GM19099 (cell line): ENCODE measurements around the gene UMOD.

ENCODE experiments used
- POLR2A ChIP-seq: IDR thresholded peaks from 3 replicates; pipeline ENCODE4 v1.6.1; 2011; ENCODE audit warnings: low read depth; ENCODE audit not compliant: insufficient read length; ENCODE audit errors: extremely low read depth

The UMOD gene

GRCh38 chr16:20316715-20317114 lies 35.8 kb downstream of the UMOD start:
- TF ChIP-seq POLR2A: no peak

- no peak for TF ChIP-seq POLR2A
These were observed 36.8 kb downstream of the UMOD start for GRCh38 chr16:20315764-20316163.

- no peak for TF ChIP-seq POLR2A
These were observed 37.9 kb downstream of the UMOD start for GRCh38 chr16:20314575-20314974.

GRCh38 chr16:20313741-20314140 lies 38.8 kb downstream of the UMOD start:
- TF ChIP-seq POLR2A: no peak

GRCh38 chr16:20311548-20311947 lies 41.0 kb downstream of the UMOD start:
- no peak for TF ChIP-seq POLR2A

DNA sequence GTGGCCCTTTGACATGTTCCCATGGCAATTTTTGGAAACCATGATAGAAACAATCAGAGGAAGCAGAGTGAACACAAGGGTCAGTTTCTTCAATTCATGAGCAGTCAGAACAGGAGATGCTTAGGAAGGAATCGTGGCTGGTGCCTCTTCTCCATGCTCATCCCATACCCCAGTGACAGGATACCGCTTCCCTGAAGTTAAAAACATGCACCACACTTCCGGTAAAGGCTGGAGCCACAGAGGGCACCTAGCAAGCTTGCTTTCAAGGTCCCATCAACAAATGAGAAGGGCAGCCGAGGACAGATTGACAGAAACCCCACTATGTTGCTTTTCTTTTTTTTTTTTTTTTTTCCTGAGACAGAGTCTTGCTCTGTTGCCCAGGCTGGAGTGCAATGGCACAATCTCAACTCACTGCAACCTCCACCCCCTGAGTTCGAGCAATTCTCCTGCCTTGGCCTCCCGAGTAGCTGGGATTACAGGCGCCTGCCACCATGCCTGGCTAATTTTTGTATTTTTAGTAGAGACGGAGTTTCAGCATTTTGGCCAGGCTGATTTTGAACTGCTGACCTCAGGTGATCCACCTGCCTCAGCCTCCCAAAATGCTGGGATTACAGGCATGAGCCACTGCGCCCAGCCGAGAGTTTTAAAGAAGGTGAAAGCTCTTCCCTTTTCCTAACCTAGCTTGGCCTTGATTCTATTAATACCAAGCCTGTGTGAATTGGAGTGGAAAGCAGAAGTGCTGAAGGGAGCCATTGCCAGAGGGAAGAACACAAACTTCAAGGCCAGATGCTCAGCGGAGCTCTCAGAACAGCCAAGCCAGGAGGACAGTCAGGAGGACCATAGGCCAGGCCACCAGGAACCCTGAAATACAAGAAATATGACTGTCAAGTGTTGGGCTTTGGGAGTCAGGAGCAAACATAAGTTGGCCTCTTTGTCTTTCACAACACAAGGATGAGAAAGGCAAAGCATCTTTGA lies 41.8 kb downstream of the UMOD start:
- TF ChIP-seq POLR2A: no peak

DNA sequence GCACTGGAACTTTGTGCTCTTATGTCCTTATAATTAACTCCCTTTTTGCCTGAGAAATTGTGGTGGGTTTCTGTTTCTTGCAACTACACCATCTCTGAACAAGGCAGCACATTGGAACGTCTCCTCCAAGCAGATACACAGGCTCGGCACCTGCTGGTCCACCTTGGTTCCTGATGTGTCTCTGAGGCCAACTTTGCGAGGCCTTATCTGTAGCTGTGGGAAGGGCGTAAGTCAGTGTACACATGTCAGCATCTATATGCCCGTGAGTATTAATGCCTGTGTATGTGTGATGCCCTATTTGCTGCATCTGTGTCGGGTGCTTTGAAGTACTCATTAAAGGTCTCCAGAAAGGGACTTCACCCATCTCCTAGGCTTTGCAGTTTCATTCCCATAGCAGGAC lies 42.7 kb downstream of the UMOD start:
- no peak for TF ChIP-seq POLR2A

DNA sequence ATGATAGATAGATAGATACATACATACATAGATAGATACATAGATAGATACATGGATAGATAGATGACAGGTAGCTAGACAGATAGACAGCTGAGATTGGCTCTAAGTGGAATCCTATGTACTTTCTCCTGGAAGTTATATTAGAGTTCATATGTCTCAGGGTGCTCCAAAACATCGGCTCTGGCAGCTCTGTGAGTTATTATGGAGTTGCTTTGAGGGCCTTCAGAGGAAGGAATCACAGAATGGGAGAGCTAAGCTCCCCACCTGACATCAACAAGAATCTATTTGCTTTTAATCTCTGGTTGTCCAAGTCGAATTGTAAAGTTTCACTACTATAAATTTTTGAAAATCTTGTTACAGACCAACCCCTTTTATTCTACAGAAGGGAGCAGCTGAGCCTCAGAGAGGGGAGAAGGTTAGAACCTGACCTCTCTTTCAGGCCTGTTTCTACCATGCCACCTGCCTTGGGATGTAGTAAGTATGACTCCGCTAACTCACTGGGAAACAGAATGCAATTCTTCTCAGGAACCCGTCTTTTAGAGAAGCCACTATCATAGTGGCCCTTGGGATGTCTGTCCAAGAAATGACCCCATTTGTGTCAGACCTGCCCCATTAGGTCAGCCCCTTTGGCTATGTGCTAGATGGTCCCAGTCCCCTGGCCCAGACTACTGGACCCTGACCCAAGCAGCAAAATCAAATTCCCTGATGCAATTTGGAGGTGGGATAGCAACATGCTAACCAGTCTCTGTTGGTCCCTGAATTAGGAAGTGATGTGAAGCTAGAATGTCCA lies 43.5 kb downstream of the UMOD start:
- TF ChIP-seq POLR2A: no peak

DNA sequence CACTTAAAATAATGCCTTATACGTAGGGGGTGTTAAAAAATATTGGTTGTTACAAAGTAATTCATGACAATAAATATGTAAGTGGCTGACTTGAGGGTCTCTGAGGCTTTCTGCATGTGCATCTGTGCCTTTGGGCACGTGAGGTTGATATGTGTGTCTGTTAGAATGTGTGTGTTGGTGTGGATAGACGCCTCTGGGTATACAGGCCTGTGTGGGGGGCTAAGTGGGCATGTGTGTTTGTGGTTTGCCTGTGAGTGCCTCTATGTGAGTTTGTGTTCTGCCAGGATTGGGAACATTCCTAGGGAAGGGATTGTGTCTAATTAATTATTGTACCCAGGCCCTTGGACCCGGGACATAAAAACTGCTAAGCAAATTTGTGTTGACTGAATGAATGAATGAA lies 44.2 kb downstream of the UMOD start:
- TF ChIP-seq POLR2A: no peak

DNA sequence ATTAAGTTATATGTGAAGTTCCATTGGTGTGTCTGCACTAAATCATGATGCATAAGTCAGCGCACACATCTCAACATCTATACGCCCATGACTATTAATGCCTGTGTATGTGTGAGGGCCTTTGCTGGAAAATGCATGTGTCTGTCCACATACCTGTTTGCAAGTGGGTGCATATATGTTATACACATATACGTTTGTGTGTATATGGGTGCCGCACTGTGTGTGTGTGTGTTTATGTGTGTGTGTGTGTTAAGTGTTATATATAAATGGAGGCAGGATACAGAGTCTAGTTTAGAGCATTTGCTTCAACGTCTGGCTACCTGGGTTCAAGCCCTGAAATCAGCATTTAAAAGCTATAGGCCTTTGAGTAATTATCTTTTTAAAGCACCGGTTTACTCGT lies 44.7 kb downstream of the UMOD start:
- no peak for TF ChIP-seq POLR2A

- TF ChIP-seq POLR2A: no peak
These were observed 45.3 kb downstream of the UMOD start for GRCh38 chr16:20307240-20307671.

DNA sequence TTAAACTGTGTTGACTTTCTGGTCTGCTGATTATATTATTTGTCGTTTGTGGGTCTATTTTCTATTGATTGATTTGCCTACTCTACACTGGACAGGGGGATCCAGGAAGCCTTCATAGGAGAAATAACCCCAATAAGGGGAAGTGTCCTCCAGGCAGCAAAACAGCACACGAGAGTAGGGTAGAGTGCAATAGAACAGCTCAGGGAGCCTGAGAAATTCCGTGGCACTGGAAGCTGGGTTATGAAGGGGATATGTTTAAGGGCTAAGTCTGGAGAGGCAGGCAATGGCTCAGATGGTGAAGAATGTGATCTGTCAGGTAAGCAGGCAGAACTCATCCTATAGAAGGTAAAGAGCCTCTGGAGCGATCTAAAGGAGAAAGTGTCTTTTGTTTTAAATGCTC lies 46.1 kb downstream of the UMOD start:
- no peak for TF ChIP-seq POLR2A

- no peak for TF ChIP-seq POLR2A
These were observed 49.5 kb downstream of the UMOD start for GRCh38 chr16:20303012-20303411.

GRCh38 chr16:20302389-20302788 lies 50.1 kb downstream of the UMOD start:
- no peak for TF ChIP-seq POLR2A

DNA sequence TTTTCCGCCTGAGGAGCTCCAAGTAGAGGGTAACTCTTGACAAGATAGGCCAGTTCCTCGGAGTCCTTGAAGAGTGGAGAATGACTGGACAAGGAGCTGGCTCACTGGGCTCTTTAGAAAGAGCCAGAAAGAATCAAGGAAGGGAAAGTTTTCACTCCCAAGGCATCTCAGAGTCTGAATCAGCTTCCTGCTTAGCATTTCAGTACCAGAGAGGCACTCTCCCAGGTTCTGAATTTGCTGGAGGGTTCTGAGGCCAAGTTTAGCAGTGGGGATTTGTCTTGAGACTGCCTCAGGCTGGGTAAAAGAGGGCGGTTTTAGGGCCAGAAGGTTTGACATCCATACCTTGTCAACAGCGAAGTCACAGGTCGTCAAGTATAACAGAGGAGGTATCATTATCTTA lies 50.7 kb downstream of the UMOD start:
- no peak for TF ChIP-seq POLR2A

GRCh38 chr16:20300312-20301097 lies 52.0 kb downstream of the UMOD start:
- TF ChIP-seq POLR2A: no peak

- TF ChIP-seq POLR2A: no peak
These were observed 54.1 kb downstream of the UMOD start for GRCh38 chr16:20298452-20298851.
